AG10803 (cell line): ENCODE data around the gene TMEM223.
"Not testable (repeated sequence)": the region's sequence is repeated elsewhere in the genome, so short reads cannot be mapped to it uniquely, and the experiment has no call there.

Source experiments
- DNase-seq: peaks from one replicate; pipeline ENCODE4 v3.0.0; 2010; ENCODE audit warnings: low read depth
- H3K4me3 ChIP-seq: 2 replicates; pipeline ENCODE4 v1.5.1; 2011; ENCODE audit warnings: mild to moderate bottlenecking, low read length, control low read depth
- TF ChIP-seq, protein P1 (sequence below): conservative IDR thresholded peaks from 2 replicates; pipeline ENCODE4 v1.5.1; 2011; ENCODE audit warnings: mild to moderate bottlenecking, low read length, control low read depth, inconsistent platforms

Gene TMEM223

GRCh38 chr11:62757846-62758788 lies 33.7 kb downstream of the TMEM223 start:
- H3K4me3 ChIP-seq = no peak overlapping the region
- TF ChIP-seq, protein P1, sequence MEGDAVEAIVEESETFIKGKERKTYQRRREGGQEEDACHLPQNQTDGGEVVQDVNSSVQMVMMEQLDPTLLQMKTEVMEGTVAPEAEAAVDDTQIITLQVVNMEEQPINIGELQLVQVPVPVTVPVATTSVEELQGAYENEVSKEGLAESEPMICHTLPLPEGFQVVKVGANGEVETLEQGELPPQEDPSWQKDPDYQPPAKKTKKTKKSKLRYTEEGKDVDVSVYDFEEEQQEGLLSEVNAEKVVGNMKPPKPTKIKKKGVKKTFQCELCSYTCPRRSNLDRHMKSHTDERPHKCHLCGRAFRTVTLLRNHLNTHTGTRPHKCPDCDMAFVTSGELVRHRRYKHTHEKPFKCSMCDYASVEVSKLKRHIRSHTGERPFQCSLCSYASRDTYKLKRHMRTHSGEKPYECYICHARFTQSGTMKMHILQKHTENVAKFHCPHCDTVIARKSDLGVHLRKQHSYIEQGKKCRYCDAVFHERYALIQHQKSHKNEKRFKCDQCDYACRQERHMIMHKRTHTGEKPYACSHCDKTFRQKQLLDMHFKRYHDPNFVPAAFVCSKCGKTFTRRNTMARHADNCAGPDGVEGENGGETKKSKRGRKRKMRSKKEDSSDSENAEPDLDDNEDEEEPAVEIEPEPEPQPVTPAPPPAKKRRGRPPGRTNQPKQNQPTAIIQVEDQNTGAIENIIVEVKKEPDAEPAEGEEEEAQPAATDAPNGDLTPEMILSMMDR = no peak

DNA sequence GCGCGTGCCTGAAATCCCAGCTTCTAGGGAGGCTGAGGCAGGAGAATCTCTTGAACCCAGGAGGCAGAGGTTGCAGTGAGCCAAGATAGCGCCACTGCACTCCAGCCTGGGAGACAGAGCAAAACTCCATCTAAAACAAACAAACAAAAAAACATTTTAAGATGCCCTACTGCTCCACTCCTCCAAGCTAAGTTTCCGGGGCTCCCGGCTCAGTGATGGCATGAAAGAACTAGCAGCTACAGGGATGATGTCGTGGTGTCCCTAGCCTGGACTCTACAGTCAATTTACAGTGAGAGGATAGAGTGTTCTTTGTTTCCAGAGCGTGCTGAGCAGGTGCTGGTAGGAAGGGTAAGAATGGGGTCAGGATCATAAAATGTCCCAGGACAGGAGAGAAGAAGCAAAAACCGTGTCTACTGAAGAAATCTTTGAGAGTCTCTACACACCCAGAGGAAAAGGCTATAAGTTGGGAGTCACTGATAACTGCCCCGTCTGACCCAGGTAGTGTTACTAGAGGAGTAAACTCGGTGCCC lies 36.7 kb downstream of the TMEM223 start:
- TF ChIP-seq, protein P1 = no peak
- DNase-seq = no peak
- no peak overlapping the region for H3K4me3 ChIP-seq

More at GRCh38 chr11:62757846-62758788, 33.7 kb downstream of the TMEM223 start:
- no peak for DNase-seq

DNA sequence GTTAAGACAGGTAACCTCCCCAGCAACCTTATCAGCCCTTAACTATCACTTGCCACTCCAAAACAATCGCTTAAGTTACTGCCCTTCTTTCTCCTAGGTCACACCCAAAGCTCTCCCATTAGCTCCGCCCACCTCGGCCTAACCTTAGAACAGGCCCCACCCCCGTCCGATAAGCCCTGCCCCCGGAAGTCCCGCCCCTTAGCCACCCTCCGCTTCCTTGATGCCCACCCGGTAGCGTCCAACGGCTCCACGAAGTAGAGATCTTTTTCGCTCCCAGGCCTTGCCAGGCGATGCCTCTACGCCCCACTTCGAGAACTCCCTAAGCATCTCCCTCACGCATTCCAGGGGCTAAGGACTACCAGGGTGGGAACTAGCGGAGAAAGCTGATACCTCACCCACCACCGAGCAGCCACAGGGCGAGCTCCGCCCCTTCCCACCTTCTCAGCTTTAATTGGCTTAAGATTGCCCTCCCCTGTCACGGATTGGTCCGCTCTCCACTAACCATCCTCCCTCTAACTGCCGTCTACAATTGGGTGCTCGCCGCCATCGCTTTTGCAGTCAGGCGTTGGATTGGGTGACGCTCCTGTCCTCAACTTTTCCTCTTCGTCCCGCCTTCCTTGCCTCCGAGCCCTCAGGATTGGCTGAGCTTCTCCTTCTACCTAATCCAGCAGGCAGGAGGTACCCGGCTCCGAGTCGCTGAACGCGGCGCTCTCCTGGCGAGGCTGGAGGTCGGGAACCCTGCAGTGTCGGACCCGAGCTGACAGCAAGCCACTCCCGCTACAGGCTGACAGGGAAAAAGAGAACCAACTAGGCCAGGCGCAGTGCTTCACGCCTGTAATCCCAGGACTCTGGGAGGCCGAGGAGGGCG lies 37.8 kb downstream of the TMEM223 start, which contains the start of gene ZBTB3:
ZBTB3 (minus strand) TSS at position 425 of the 868 bp plus-strand sequence. CDS start 496 bp downstream, outside the sequence.
- H3K4me3 ChIP-seq = peak within 1 kb of the TSS; percentile 80

DNA sequence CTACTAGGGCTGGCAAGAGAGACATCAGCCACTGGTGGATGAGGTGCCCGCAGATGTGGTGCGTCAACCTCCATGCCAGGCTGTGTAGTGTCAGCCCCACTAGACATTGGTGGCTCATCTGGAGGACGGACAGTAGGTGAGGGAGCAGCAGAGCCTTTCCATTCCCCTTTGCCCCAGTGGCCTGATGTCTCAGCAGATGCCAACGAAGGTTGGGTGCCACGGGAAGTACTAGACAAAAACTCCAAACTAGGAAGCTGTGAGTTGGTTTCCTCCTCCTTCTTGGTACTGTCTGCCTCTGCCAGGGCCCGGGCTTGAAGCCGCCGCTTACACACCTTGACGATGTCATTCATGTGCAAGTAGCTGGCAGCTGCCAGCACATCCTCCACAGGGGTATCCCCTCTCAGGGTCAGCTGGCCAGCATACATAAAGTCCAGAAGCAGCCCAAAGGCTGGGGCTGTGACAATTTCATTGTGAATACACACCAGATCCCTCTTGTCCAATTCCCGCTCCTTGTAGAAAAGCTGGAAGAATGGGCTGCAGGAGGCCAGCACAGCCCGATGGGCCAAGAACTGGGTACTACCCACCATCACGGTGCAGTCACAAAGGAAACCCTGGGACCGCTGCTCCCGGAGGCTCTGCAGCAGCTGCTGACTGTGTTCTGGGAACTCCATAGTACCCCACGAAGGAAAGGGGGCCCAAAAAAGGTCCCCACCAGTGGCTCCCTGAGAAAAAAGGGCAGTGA lies 38.6 kb downstream of the TMEM223 start:
- peak overlapping the region; percentile 80 for H3K4me3 ChIP-seq
- TF ChIP-seq, protein P1 = no peak
- no peak for DNase-seq

More for the DNA sequence above, 37.8 kb downstream of the TMEM223 start, which contains the start of gene ZBTB3:
- peak; percentile 99 for DNase-seq
- TF ChIP-seq, protein P1 = no peak

- no peak overlapping the region for H3K4me3 ChIP-seq
- TF ChIP-seq, protein P1 = no peak
- no peak for DNase-seq
These were observed 39.5 kb downstream of the TMEM223 start for GRCh38 chr11:62752177-62752785.

DNA sequence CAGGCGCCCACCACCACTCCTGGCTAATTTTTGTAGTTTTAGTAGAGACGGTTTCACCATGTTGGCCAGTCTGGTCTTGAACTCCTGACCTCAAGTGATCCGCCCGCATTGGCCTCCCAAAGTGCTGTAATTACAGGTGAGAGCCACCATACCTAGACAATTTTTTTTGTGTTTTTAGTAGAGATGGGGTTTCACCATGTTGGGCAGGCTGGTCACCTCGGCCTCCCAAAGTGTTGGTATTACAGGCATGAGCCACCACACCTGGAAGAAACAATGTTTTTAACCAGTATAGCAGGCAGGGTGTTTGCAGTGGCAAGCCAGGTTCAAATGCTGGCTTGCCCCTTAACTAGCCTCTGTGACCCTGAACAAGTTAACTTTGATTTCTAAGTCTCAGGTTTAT lies 41.9 kb downstream of the TMEM223 start:
- DNase-seq = not testable (repeated sequence)

More for the DNA sequence above, 41.9 kb downstream of the TMEM223 start:
- not testable (repeated sequence) for H3K4me3 ChIP-seq
